A549 (cell line): ENCODE measurements around the gene PPP3CB. TPM values are rescaled to one million over a fixed set of nuclear protein-coding genes. Genes with fewer than 3 reads are reported as not detected.

ENCODE experiments used
- ATAC-seq, 2 experiments: fragments of 200-7000 bp in 1 of 2; fragments of >200 bp in 1 of 2; cut with Nextera tagmentation in 1 of 2; cut with Tn5 transposase in 1 of 2; 3 replicates each; pipeline versions ENCODE4 v1.8.0 to v1.9.1; 2018 to 2020; ENCODE audit warnings: mild to moderate bottlenecking in 1 of 2, moderate library complexity in 1 of 2
- CTCF ChIA-PET: fragments of 300-600 bp; sonication (Branson Sonifier 250); formaldehyde crosslinking; extraction: SDS; loops from one replicate; lab custom pipeline; 2021; ENCODE audit warnings: antibody characterized with exemption, inconsistent platforms; lab: Yijun Ruan, JAX
- POLR2A ChIA-PET: fragments of 350-600 bp; formaldehyde crosslinking; extraction: SDS; loops from one replicate; lab custom pipeline; 2021; ENCODE audit warnings: antibody characterized with exemption, inconsistent platforms; lab: Yijun Ruan, JAX
- DNase-seq, 2 experiments: peaks; one replicate each; pipeline versions ENCODE4 v3.0.0 to v3.0.0-alpha.2; 2011 to 2016; ENCODE audit warnings: low read depth in 1 of 2, low spot score in 1 of 2
- FAIRE-seq: peaks from 2 replicates; lab custom pipeline; 2011; peaks lifted over from hg19 to GRCh38; lab: Jason Lieb, UNC
- H3K27ac ChIP-seq, 2 experiments: fragments of >200 bp; sonication (Bioruptor Twin); formaldehyde crosslinking; 3 replicates each; pipeline ENCODE4 v1.5.1; 2016 to 2017
- H3K4me1 ChIP-seq: fragments of >200 bp; sonication (Bioruptor Twin); formaldehyde crosslinking; 3 replicates; pipeline ENCODE4 v1.6.1; 2016
- H3K4me2 ChIP-seq: fragments of >200 bp; sonication (Bioruptor Twin); formaldehyde crosslinking; 3 replicates; pipeline ENCODE4 v1.6.1; 2016
- H3K4me3 ChIP-seq: fragments of >200 bp; sonication (Bioruptor Twin); formaldehyde crosslinking; 3 replicates; pipeline ENCODE4 v1.5.1; 2016
- H3K9me3 ChIP-seq: fragments of >200 bp; sonication (Bioruptor Twin); formaldehyde crosslinking; 3 replicates; pipeline ENCODE4 v1.6.1; 2016
- CBX2 ChIP-seq: fragments of 200-600 bp; sonication (generic); IDR thresholded peaks from 2 replicates; pipeline ENCODE4 v1.6.1; 2016; ENCODE audit warnings: low read depth, mild to moderate bottlenecking, borderline replicate concordance
- CTCF ChIP-seq: fragments of >200 bp; sonication (Bioruptor Twin); formaldehyde crosslinking; IDR thresholded peaks from 3 replicates; pipeline ENCODE4 v1.5.1; 2016
- ELK1 ChIP-seq: fragments of 150-350 bp; IDR thresholded peaks from 2 replicates; pipeline ENCODE4 v1.6.1; 2014; ENCODE audit warnings: low read depth, mild to moderate bottlenecking, low read length
- EP300 ChIP-seq, 2 experiments: fragments of >200 bp; sonication (Bioruptor Twin); formaldehyde crosslinking; IDR thresholded peaks; 2 replicates in 1 of 2; 3 replicates in 1 of 2; pipeline ENCODE4 v1.6.1; 2016 to 2017
- FOSL2 ChIP-seq, 2 experiments: fragments of 450-650 bp in 1 of 2; fragments of >200 bp in 1 of 2; sonication (Bioruptor Twin) in 1 of 2; formaldehyde crosslinking; IDR thresholded peaks; 2 replicates each; pipeline versions ENCODE4 v1.5.0 to v1.6.1; 2016 to 2020; ENCODE audit warnings: mild to moderate bottlenecking in 1 of 2, moderate library complexity in 1 of 2
- HMGXB4 ChIP-seq: fragments of 250-450 bp; sonication (Bioruptor Pico); IDR thresholded peaks from 2 replicates; pipeline ENCODE4 v1.5.0; 2021; ENCODE audit warnings: mild to moderate bottlenecking, moderate library complexity, borderline replicate concordance
- HOXA7 ChIP-seq: fragments of 250-450 bp; sonication (Bioruptor Pico); IDR thresholded peaks from 2 replicates; pipeline ENCODE4 v1.5.0; 2020; ENCODE audit warnings: mild to moderate bottlenecking, moderate library complexity
- HOXB13 ChIP-seq: fragments of 250-450 bp; sonication (Bioruptor Pico); IDR thresholded peaks from 2 replicates; pipeline ENCODE4 v1.5.0; 2020; ENCODE audit warnings: low read depth, mild to moderate bottlenecking, moderate library complexity
- JUNB ChIP-seq: fragments of >200 bp; sonication (Bioruptor Twin); formaldehyde crosslinking; IDR thresholded peaks from 2 replicates; pipeline ENCODE4 v1.6.1; 2016
- MAZ ChIP-seq: fragments of 150-350 bp; IDR thresholded peaks from 2 replicates; pipeline ENCODE4 v1.6.1; 2014; ENCODE audit warnings: antibody characterized with exemption, low read depth, low read length, borderline replicate concordance
- PHF8 ChIP-seq: fragments of 200-600 bp; sonication (generic); IDR thresholded peaks from 2 replicates; pipeline ENCODE4 v1.6.1; 2016; ENCODE audit warnings: low read depth, mild to moderate bottlenecking, antibody characterized with exemption, moderate library complexity, borderline replicate concordance
- ZNF302 ChIP-seq: fragments of 250-450 bp; sonication (Bioruptor Pico); IDR thresholded peaks from 2 replicates; pipeline ENCODE4 v1.9.0; 2021; ENCODE audit warnings: inconsistent platforms, mild to moderate bottlenecking, moderate library complexity
- WGBS: methylation state at CpG from one replicate; pipeline ENCODE4 v1.1.6; 2017; ENCODE audit errors: missing lambda C conversion rate; 5-methylcytosine and 5-hydroxymethylcytosine counted together
- polyA plus RNA-seq, 4 experiments: library from polyadenylated mRNA; depleted of rRNA in 3 of 4; stranded (reverse); fragments of >200 nt; fragmentation: RNase III in 1 of 4; extraction: RNeasy Plus Mini Kit Qiagen cat#74134 plus additional on column Dnase treatment in 1 of 4; gene quantifications; 2 replicates in 3 of 4; 3 replicates in 1 of 4; pipeline ENCODE4 v1.2.3, GENCODE V29; 2011 to 2017

Gene PPP3CB
- polyA plus RNA-seq, 2 of the 4 experiments (the other 2 are of a cell fraction), result 20.8 to 25.4 TPM

GRCh38 chr10:73485320-73485719, 10.5 kb downstream of the PPP3CB start (continued):
- TF ChIP-seq HMGXB4 (CRISPR knock-in tag) (no peak), ZNF302 (CRISPR knock-in tag) (no peak)

GRCh38 chr10:73480158-73480557, 15.7 kb downstream of the PPP3CB start:
- H3K9me3 ChIP-seq, result no peaks in the 10 kb centered on the region
- ATAC-seq (no peak), DNase-seq (no peak), FAIRE-seq (no peak)
- no peak for TF ChIP-seq EP300 (IDR thresholded peaks at IDR 0.05)
- TF ChIP-seq HOXA7, result no peak
- CTCF ChIA-PET, result interaction anchor here (0.7 kb wide), 1 partner anchor 10 kb away, joined by 3 read pairs; no protein-coding TSS in a partner anchor
- 67% methylated on average over 7 of the region's 7 CpGs for WGBS
- H3K4me2 ChIP-seq, result no peak overlapping the region; the same call in 2 of the 3 replicates
- no peak overlapping the region for H3K4me3 ChIP-seq
- no peak overlapping the region for H3K27ac ChIP-seq
- peaks cover 11% of the 10 kb centered on the region; the same call in 2 of the 3 replicates for H3K4me1 ChIP-seq
- POLR2A ChIA-PET, result no interaction called here

GRCh38 chr10:73478636-73479035, 17.2 kb downstream of the PPP3CB start:
- no peak for ATAC-seq
- no peak overlapping the region for H3K27ac ChIP-seq
- no peak overlapping the region for H3K4me3 ChIP-seq
- H3K4me1 ChIP-seq, result peaks cover 11% of the 10 kb centered on the region; the same call in 2 of the 3 replicates
- no peak for DNase-seq
- 88% methylated on average over 3 of the region's 3 CpGs for WGBS
- POLR2A ChIA-PET, result no interaction called here
- TF ChIP-seq HOXB13, result no peak
- TF ChIP-seq PHF8, result no peak
- TF ChIP-seq FOSL2 (IDR thresholded peaks at IDR 0.05), result no peak
- no peak for TF ChIP-seq FOSL2 (CRISPR knock-in tag; IDR thresholded peaks at IDR 0.05)
- TF ChIP-seq MAZ, result no peak
- TF ChIP-seq CBX2, result no peak
- no peak for TF ChIP-seq ELK1
- TF ChIP-seq CTCF, result no peak
- TF ChIP-seq, all 56 proteins: peak for 0
- FAIRE-seq, result no peak
- Histone ChIP-seq H3K4me2 (no peak overlapping the region), H3K9me3 (no peaks in the 10 kb centered on the region)
- CTCF ChIA-PET, result interaction anchor here (1.0 kb wide), 1 partner anchor 13 kb away, joined by 3 read pairs; no protein-coding TSS in a partner anchor

GRCh38 chr10:73471226-73471625, 24.6 kb downstream of the PPP3CB start:
- ChIA-PET CTCF (interaction anchor here (1.1 kb wide), 1 partner anchor 12 kb away, joined by 3 read pairs; no protein-coding TSS in a partner anchor), POLR2A (no interaction called here)
- no peaks in the 10 kb centered on the region for H3K9me3 ChIP-seq
- DNase-seq, result no peak
- H3K4me3 ChIP-seq, result no peak overlapping the region
- no peaks in the 10 kb centered on the region for H3K4me1 ChIP-seq
- H3K27ac ChIP-seq, result no peak overlapping the region
- no peak overlapping the region for H3K4me2 ChIP-seq
- no peak for TF ChIP-seq ELK1
- no peak for TF ChIP-seq JUNB
- 82% methylated on average over 3 of the region's 3 CpGs for WGBS
- FAIRE-seq, result no peak
- ATAC-seq, result no peak
